SK-N-SH treated with all-trans-retinoic acid at 6 μM for 48 hours (cell line): ENCODE data around the gene TNPO3.

Experiments used
- ATAC-seq: fragments of 200-7000 bp; cut with Tn5 transposase; 3 replicates; pipeline ENCODE4 v1.9.1; 2020; ENCODE audit warnings: mild to moderate bottlenecking, moderate library complexity
- ARNTL ChIP-seq: fragments of 450-650 bp; formaldehyde crosslinking; IDR thresholded peaks from 2 replicates; pipeline ENCODE4 v1.5.0; 2020; ENCODE audit warnings: low read depth, mild to moderate bottlenecking, moderate library complexity, borderline replicate concordance
- BACH2 ChIP-seq: fragments of 250-450 bp; sonication (Bioruptor Pico); IDR thresholded peaks from 2 replicates; pipeline ENCODE4 v1.9.0; 2021; ENCODE audit warnings: mild to moderate bottlenecking, borderline replicate concordance
- CREB5 ChIP-seq: fragments of 250-450 bp; sonication (Bioruptor Pico); IDR thresholded peaks from 2 replicates; pipeline ENCODE4 v1.5.1; 2020; ENCODE audit warnings: low read depth, mild to moderate bottlenecking, moderate library complexity
- CSDC2 ChIP-seq: fragments of 250-450 bp; sonication (Bioruptor Pico); IDR thresholded peaks from 2 replicates; pipeline ENCODE4 v1.5.0; 2020; ENCODE audit warnings: mild to moderate bottlenecking, moderate library complexity
- CSRNP3 ChIP-seq: fragments of 250-450 bp; sonication (Bioruptor Pico); IDR thresholded peaks from 2 replicates; pipeline ENCODE4 v1.5.1; 2021; ENCODE audit warnings: mild to moderate bottlenecking, moderate library complexity
- ESRRG ChIP-seq: fragments of 250-450 bp; sonication (Bioruptor Pico); IDR thresholded peaks from 2 replicates; pipeline ENCODE4 v1.6.1; 2021; ENCODE audit warnings: mild to moderate bottlenecking
- GLIS3 ChIP-seq: fragments of 250-450 bp; sonication (Bioruptor Pico); IDR thresholded peaks from 2 replicates; pipeline ENCODE4 v1.5.0; 2020; ENCODE audit warnings: mild to moderate bottlenecking, moderate library complexity
- ISL1 ChIP-seq: fragments of 250-450 bp; sonication (Bioruptor Pico); IDR thresholded peaks from 2 replicates; pipeline ENCODE4 v2.1.2; 2022; ENCODE audit warnings: mild to moderate bottlenecking, moderate library complexity
- OSR1 ChIP-seq: fragments of 250-450 bp; sonication (Bioruptor Pico); IDR thresholded peaks from 2 replicates; pipeline ENCODE4 v1.8.0; 2022; ENCODE audit warnings: moderate library complexity, mild to moderate bottlenecking, inconsistent platforms
- POU6F1 ChIP-seq: fragments of 250-450 bp; sonication (Bioruptor Pico); IDR thresholded peaks from 2 replicates; pipeline ENCODE4 v1.8.0; 2021; ENCODE audit warnings: low read depth, mild to moderate bottlenecking, moderate library complexity, borderline replicate concordance
- PPARA ChIP-seq: fragments of 250-450 bp; sonication (Bioruptor Pico); IDR thresholded peaks from 2 replicates; pipeline ENCODE4 v1.5.0; 2020; ENCODE audit warnings: mild to moderate bottlenecking, borderline replicate concordance
- SNAI2 ChIP-seq: fragments of 250-450 bp; sonication (Bioruptor Pico); IDR thresholded peaks from 2 replicates; pipeline ENCODE4 v1.5.0; 2020; ENCODE audit warnings: mild to moderate bottlenecking, moderate library complexity
- TCF4 ChIP-seq: fragments of 250-450 bp; sonication (Bioruptor Pico); IDR thresholded peaks from 2 replicates; pipeline ENCODE4 v1.8.0; 2021; ENCODE audit warnings: mild to moderate bottlenecking, moderate library complexity, borderline replicate concordance
- TOX ChIP-seq: fragments of 250-450 bp; sonication (Bioruptor Pico); IDR thresholded peaks from 2 replicates; pipeline ENCODE4 v1.8.0; 2021; ENCODE audit warnings: mild to moderate bottlenecking, moderate library complexity, borderline replicate concordance
- TSHZ2 ChIP-seq: fragments of 250-450 bp; sonication (Bioruptor Pico); IDR thresholded peaks from 2 replicates; pipeline ENCODE4 v1.5.0; 2020; ENCODE audit warnings: mild to moderate bottlenecking, moderate library complexity
- ZFP3 ChIP-seq: fragments of 250-450 bp; sonication (Bioruptor Pico); IDR thresholded peaks from 2 replicates; pipeline ENCODE4 v1.5.0; 2020; ENCODE audit warnings: mild to moderate bottlenecking, moderate library complexity
- ZFP30 ChIP-seq: fragments of 450-650 bp; formaldehyde crosslinking; IDR thresholded peaks from 2 replicates; pipeline ENCODE4 v1.5.0; 2022; ENCODE audit warnings: mild to moderate bottlenecking, moderate library complexity
- ZNF565 ChIP-seq: fragments of 450-650 bp; formaldehyde crosslinking; conservative IDR thresholded peaks from 2 replicates; pipeline ENCODE4 v1.5.0; 2020; ENCODE audit warnings: low read depth, mild to moderate bottlenecking, moderate library complexity
- ZNF70 ChIP-seq: fragments of 450-650 bp; formaldehyde crosslinking; IDR thresholded peaks from 2 replicates; pipeline ENCODE4 v1.5.0; 2020; ENCODE audit warnings: mild to moderate bottlenecking, moderate library complexity
- ZNF8 ChIP-seq: fragments of 450-650 bp; formaldehyde crosslinking; IDR thresholded peaks from 2 replicates; pipeline ENCODE4 v1.5.0; 2020; ENCODE audit warnings: mild to moderate bottlenecking, moderate library complexity
- TF ChIP-seq, protein P1 (sequence below): fragments of 250-450 bp; sonication (Bioruptor Pico); IDR thresholded peaks from 2 replicates; pipeline ENCODE4 v1.8.0; 2020; ENCODE audit warnings: mild to moderate bottlenecking, moderate library complexity, borderline replicate concordance

The TNPO3 gene

GRCh38 chr7:129073204-129073603 is 18.3 kb upstream of the TNPO3 start (continued):
- TF ChIP-seq, protein P1, sequence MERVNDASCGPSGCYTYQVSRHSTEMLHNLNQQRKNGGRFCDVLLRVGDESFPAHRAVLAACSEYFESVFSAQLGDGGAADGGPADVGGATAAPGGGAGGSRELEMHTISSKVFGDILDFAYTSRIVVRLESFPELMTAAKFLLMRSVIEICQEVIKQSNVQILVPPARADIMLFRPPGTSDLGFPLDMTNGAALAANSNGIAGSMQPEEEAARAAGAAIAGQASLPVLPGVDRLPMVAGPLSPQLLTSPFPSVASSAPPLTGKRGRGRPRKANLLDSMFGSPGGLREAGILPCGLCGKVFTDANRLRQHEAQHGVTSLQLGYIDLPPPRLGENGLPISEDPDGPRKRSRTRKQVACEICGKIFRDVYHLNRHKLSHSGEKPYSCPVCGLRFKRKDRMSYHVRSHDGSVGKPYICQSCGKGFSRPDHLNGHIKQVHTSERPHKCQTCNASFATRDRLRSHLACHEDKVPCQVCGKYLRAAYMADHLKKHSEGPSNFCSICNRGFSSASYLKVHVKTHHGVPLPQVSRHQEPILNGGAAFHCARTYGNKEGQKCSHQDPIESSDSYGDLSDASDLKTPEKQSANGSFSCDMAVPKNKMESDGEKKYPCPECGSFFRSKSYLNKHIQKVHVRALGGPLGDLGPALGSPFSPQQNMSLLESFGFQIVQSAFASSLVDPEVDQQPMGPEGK (CRISPR knock-in tag) = no peak
- no peak for TF ChIP-seq ISL1 (CRISPR knock-in tag)

DNA sequence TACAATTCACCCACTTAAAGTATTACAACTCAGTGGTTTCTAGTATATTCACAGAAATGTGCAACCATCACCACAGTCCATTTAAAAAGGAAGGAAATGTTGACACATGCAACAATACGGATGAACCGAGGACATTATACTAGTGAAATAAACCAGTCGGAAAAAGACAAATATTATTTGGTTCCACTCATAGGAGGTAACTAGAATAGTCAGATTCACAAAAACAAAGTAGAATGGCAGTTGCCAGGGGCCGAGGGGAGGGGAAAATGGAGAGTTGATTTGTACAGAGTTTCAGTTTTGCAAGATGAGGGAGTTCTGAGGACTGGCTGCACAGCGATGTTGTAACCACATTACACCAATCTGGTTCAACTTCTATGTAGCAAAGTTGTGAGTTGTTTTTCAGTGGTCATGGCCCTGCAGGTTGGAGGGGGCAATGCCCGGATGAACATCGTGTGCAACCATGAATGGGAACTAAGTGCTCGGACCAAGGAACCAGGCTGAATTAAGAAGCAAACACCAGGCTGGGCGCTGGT is 17.6 kb upstream of the TNPO3 start:
- no peak for TF ChIP-seq POU6F1 (CRISPR knock-in tag)
- no peak for TF ChIP-seq CSRNP3
- TF ChIP-seq ESRRG (CRISPR knock-in tag) = no peak
- TF ChIP-seq OSR1 (CRISPR knock-in tag) = no peak
- TF ChIP-seq ARNTL (CRISPR knock-in tag) = no peak
- no peak for TF ChIP-seq TSHZ2
- no peak for TF ChIP-seq SNAI2 (CRISPR knock-in tag)
- TF ChIP-seq PPARA = no peak
- TF ChIP-seq, protein P1 (CRISPR knock-in tag) = no peak
- no peak for TF ChIP-seq GLIS3
- no peak for TF ChIP-seq CSDC2 (CRISPR knock-in tag)
- TF ChIP-seq ZNF8 (CRISPR knock-in tag) = no peak
- no peak for TF ChIP-seq ZFP3
- TF ChIP-seq ZNF565 (CRISPR knock-in tag) = no peak
- TF ChIP-seq CREB5 = no peak
- no peak for TF ChIP-seq TCF4 (CRISPR knock-in tag)
- TF ChIP-seq BACH2 (CRISPR knock-in tag) = no peak
- no peak for TF ChIP-seq TOX
- TF ChIP-seq ZFP30 = no peak
- TF ChIP-seq ZNF70 (CRISPR knock-in tag) = no peak
- ATAC-seq = no peak

DNA sequence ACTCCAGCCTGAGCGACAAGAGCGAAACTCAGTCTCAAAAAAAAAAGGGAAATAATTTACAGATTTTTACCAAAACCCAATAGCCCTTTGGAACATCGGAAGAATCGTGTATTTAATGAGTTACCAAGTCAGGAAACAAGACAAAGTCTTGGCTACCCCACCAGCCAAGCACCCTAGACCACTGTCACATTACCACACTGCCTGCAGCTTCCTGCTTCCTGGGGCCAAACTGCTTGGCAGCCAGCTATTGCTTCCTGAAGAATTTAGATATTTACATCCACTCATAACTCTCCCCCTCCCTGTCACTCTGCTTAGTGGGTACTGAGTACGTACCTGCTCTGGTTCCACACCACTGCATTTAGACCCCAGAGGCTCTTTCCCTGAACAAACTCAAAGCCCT is 14.1 kb upstream of the TNPO3 start:
- TF ChIP-seq CSDC2 (CRISPR knock-in tag) = no peak
- TF ChIP-seq ZFP3 = no peak
- no peak for ATAC-seq
